Keratinocyte (primary cell): ENCODE data around the gene XAB2. TPM values are rescaled to one million over a fixed set of nuclear protein-coding genes. Genes with fewer than 3 reads are reported as not detected.

Experiments used
- DNase-seq: peaks from one replicate; pipeline ENCODE4 v3.0.0-alpha.2; 2011; ENCODE audit warnings: low read depth, missing footprints, low spot score
- FAIRE-seq: peaks from 2 replicates; lab custom pipeline; 2011; peaks lifted over from hg19 to GRCh38; lab: Jason Lieb, UNC
- H2AFZ ChIP-seq: 2 replicates; pipeline ENCODE4 v1.6.0; 2012; ENCODE audit warnings: low read length, control low read depth, inconsistent platforms; ENCODE audit not compliant: control insufficient read depth
- H3K27ac ChIP-seq: 2 replicates; pipeline ENCODE4 v1.5.1; 2011; ENCODE audit warnings: low read length; ENCODE audit not compliant: control insufficient read depth, insufficient read depth
- H3K27me3 ChIP-seq: 3 replicates; pipeline ENCODE4 v1.6.0; 2011; ENCODE audit warnings: low read length; ENCODE audit not compliant: control insufficient read depth, insufficient read depth; ENCODE audit errors: extremely low read depth
- H3K36me3 ChIP-seq, 2 experiments: 2 replicates in 1 of 2; 3 replicates in 1 of 2; pipeline ENCODE4 v1.5.1; 2011; ENCODE audit warnings: low read length in 2 of 2, mild to moderate bottlenecking in 1 of 2; ENCODE audit not compliant: control insufficient read depth in 2 of 2, insufficient read depth in 2 of 2; ENCODE audit errors: extremely low read depth in 1 of 2
- H3K4me1 ChIP-seq: 3 replicates; pipeline ENCODE4 v1.5.1; 2011; ENCODE audit warnings: low read length; ENCODE audit not compliant: control insufficient read depth, insufficient read depth; ENCODE audit errors: extremely low read depth
- H3K4me2 ChIP-seq: 3 replicates; pipeline ENCODE4 v1.6.0; 2011; ENCODE audit warnings: low read depth, low read length; ENCODE audit not compliant: control insufficient read depth, insufficient read depth; ENCODE audit errors: extremely low read depth
- H3K4me3 ChIP-seq, 3 experiments: fragments of 200-600 bp in 1 of 3; sonication (generic) in 1 of 3; 2 replicates in 2 of 3; 3 replicates in 1 of 3; pipeline ENCODE4 v1.5.1; 2011 to 2016; ENCODE audit warnings: low read length in 3 of 3, mild to moderate bottlenecking in 3 of 3, control low read depth in 2 of 3, inconsistent platforms in 1 of 3, low read depth in 1 of 3, mixed read lengths in 1 of 3, mixed run types in 1 of 3, moderate library complexity in 1 of 3; ENCODE audit not compliant: control insufficient read depth in 2 of 3, insufficient read depth in 2 of 3; ENCODE audit errors: extremely low read depth in 1 of 3
- H3K79me2 ChIP-seq: 2 replicates; pipeline ENCODE4 v1.6.0; 2012; ENCODE audit warnings: low read length; ENCODE audit not compliant: control insufficient read depth, insufficient read depth
- H3K9ac ChIP-seq: 3 replicates; pipeline ENCODE4 v1.6.0; 2011; ENCODE audit warnings: low read length; ENCODE audit not compliant: control insufficient read depth, insufficient read depth; ENCODE audit errors: extremely low read depth
- H3K9me1 ChIP-seq: 3 replicates; pipeline ENCODE4 v1.6.0; 2011; ENCODE audit warnings: low read length; ENCODE audit not compliant: control insufficient read depth, insufficient read depth; ENCODE audit errors: extremely low read depth
- H3K9me3 ChIP-seq: 2 replicates; pipeline ENCODE4 v1.5.1; 2012; ENCODE audit warnings: low read depth, low read length; ENCODE audit not compliant: control insufficient read depth
- H4K20me1 ChIP-seq: 3 replicates; pipeline ENCODE4 v1.6.0; 2011; ENCODE audit warnings: low read length; ENCODE audit not compliant: control insufficient read depth, insufficient read depth; ENCODE audit errors: extremely low read depth
- CTCF ChIP-seq, 3 experiments: IDR thresholded peaks in 1 of 3; conservative IDR thresholded peaks in 1 of 3; optimal IDR thresholded peaks in 1 of 3; 2 replicates in 2 of 3; 3 replicates in 1 of 3; pipeline versions ENCODE3 to v1.5.1; 2011; ENCODE audit warnings: low read length in 3 of 3, mild to moderate bottlenecking in 3 of 3, moderate library complexity in 2 of 3, control low read depth in 1 of 3, inconsistent platforms in 1 of 3; ENCODE audit not compliant: insufficient read depth in 2 of 3; ENCODE audit errors: extremely low read depth in 1 of 3
- EZH2 ChIP-seq: IDR thresholded peaks from one replicate; pipeline ENCODE4 v1.6.1; 2012; ENCODE audit warnings: inconsistent platforms, mild to moderate bottlenecking, low read length, moderate library complexity
- dilution Hi-C: fragments of 300-500 bp; cut with MboI; formaldehyde crosslinking; loops from one replicate; pipeline ENCODE4 v1.7.0; 2020; ENCODE audit warnings: low sequenced_read_pairs; ENCODE audit not compliant: extremely low pct_ligation_motif_present
- polyA plus RNA-seq, 5 experiments: library from polyadenylated mRNA; depleted of rRNA in 3 of 5; stranded (reverse) in 3 of 5; stranded (forward) in 1 of 5; unstranded in 1 of 5; fragments of >200 nt; gene quantifications; 1 replicate in 1 of 5; 2 replicates in 3 of 5; 3 replicates in 1 of 5; pipeline versions ENCODE4 v1.2.1 to v1.2.3, GENCODE V29; 2011 to 2012; ENCODE audit warnings: missing spikeins in 2 of 5, low read depth in 1 of 5, low replicate concordance in 1 of 5

Gene XAB2
- polyA plus RNA-seq, 1 donor (not counting 4 experiments of a cell fraction or from before 2014, with no cell fraction given): 15.6 TPM

- no peak overlapping the region for H2AFZ ChIP-seq
- H3K36me3 ChIP-seq: peaks cover 0 to 8% of the 10 kb centered on the region in 2 experiments
- DNase-seq (no peak), FAIRE-seq (no peak)
- TF ChIP-seq EZH2 (no peak), CTCF (optimal IDR thresholded peaks at IDR 0.05 in 1 of 3, IDR thresholded peaks at IDR 0.05 in 1 of 3, conservative IDR thresholded peaks at IDR 0.05 in 1 of 3; ENCODE audit: extremely low read depth in 1 of 3, insufficient read depth in 2 of 3, low read length in 3 of 3) (no peak)
- no peak overlapping the region for H3K4me2 ChIP-seq
- peaks cover 3% of the 10 kb centered on the region for H3K4me1 ChIP-seq
- no peaks in the 10 kb centered on the region for H3K27me3 ChIP-seq
- H3K9me3 ChIP-seq: no peaks in the 10 kb centered on the region
- H3K4me3 ChIP-seq: no peak overlapping the region
- peaks cover 2% of the 10 kb centered on the region for H4K20me1 ChIP-seq
- H3K9me1 ChIP-seq: no peaks in the 10 kb centered on the region
- H3K9ac ChIP-seq: no peak overlapping the region
- H3K79me2 ChIP-seq: peaks cover 2% of the 10 kb centered on the region
- H3K27ac ChIP-seq: no peak overlapping the region
- dilution Hi-C loops: no loop called here
Observed at GRCh38 chr19:7602935-7603497, 26.3 kb downstream of the XAB2 start.

DNA sequence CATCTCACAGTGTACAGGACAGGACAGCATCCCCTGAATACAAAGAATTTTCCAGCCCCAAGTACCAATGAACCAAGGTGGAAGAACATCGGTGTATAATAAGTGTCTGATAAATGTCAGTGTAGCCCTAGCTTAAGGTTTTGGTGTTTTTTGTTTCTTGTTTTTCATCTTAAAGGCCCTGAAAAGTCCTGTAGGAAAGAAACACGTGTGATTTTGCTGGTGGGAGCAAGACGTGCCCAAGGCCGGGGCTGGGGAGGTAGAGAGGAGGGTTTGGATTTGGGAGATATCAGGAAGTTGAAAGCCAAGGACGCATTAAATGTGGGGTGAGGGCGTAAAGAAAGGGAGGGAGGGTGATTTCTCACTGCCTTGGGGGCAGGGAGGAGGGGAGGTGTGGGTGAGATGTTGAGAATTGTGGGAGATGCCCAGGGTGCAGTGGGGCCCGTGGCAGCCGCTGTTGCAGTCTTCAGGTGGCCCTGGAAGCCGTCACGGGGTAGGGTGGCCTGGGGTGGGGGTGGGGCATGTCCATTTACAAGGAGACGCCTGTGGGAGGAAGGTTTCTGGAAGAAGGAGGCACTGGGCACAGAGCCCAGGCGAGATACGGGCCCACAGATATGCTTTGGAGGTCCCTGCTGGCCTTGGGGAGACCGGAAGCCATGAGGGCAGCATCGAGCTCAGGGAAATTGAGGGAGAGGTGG lies 27.0 kb downstream of the XAB2 start:
- no peak for FAIRE-seq

More for the DNA sequence above, 27.0 kb downstream of the XAB2 start:
- Histone ChIP-seq H3K9me3 (no peaks in the 10 kb centered on the region), H3K27me3 (no peaks in the 10 kb centered on the region), H3K4me1 (peaks cover 5% of the 10 kb centered on the region), H3K27ac (no peak overlapping the region), H3K9ac (no peak overlapping the region), H3K4me2 (no peak overlapping the region), H3K9me1 (peaks cover 4% of the 10 kb centered on the region), H4K20me1 (peaks cover 8% of the 10 kb centered on the region), H2AFZ (no peak overlapping the region), H3K4me3 (no peak overlapping the region), H3K79me2 (peaks cover 2% of the 10 kb centered on the region), H3K36me3 (peaks cover 0 to 7% of the 10 kb centered on the region in 2 experiments)
- TF ChIP-seq EZH2 (no peak), CTCF (optimal IDR thresholded peaks at IDR 0.05 in 1 of 3, IDR thresholded peaks at IDR 0.05 in 1 of 3, conservative IDR thresholded peaks at IDR 0.05 in 1 of 3; ENCODE audit: extremely low read depth in 1 of 3, insufficient read depth in 2 of 3, low read length in 3 of 3) (no peak)
- no peak for DNase-seq
- dilution Hi-C loops: no loop called here
